ENCODE results near the gene RPL11. TPM values are rescaled to one million over a fixed set of nuclear protein-coding genes. Genes with fewer than 3 reads are reported as not detected.
"Not testable (repeated sequence)": the region's sequence is repeated elsewhere in the genome, so short reads cannot be mapped to it uniquely, and the experiment has no call there.

The RPL11 gene
- total RNA-seq, 1 donor from 2014 or later: 1,023 TPM

- DNase-seq (ENCODE audit: low spot score in 2 of 2) (no peak), FAIRE-seq (no peak)
Measured at GRCh38 chr1:23726686-23727085, 35.1 kb downstream of the RPL11 start.

- DNase-seq (ENCODE audit: low spot score in 2 of 2) (no peak), FAIRE-seq (no peak)
Measured at GRCh38 chr1:23727362-23727811, 35.8 kb downstream of the RPL11 start.

- FAIRE-seq: no peak
- DNase-seq (ENCODE audit: low spot score in 2 of 2): no peak
Measured at GRCh38 chr1:23732363-23733224, 41.0 kb downstream of the RPL11 start.

GRCh38 chr1:23733281-23733680, 41.7 kb downstream of the RPL11 start:
- FAIRE-seq; DNase-seq (ENCODE audit: low spot score in 2 of 2): not testable (repeated sequence)

GRCh38 chr1:23736437-23737134, 45.0 kb downstream of the RPL11 start:
- no peak for FAIRE-seq
- DNase-seq (ENCODE audit: low spot score in 2 of 2): no peak

- no peak for FAIRE-seq
- no peak for DNase-seq (ENCODE audit: low spot score in 2 of 2)
Measured at GRCh38 chr1:23741609-23742008, 50.0 kb downstream of the RPL11 start.

- no peak for FAIRE-seq
- DNase-seq (ENCODE audit: low spot score in 2 of 2): peak in 1 of 2 donors; percentile 36
Measured at GRCh38 chr1:23742670-23743286, 51.2 kb downstream of the RPL11 start.

- no peak for FAIRE-seq
- DNase-seq (ENCODE audit: low spot score in 2 of 2): peak; percentile 89 to 92
Measured at GRCh38 chr1:23743287-23744152, 51.9 kb downstream of the RPL11 start, which contains the start of gene ELOA. TSS of gene ELOA (plus strand) at chr1:23743471. CDS start at chr1:23743504, 33 bp downstream.

- DNase-seq (ENCODE audit: low spot score in 2 of 2) (no peak), FAIRE-seq (no peak)
Measured at GRCh38 chr1:23745515-23745914, 53.9 kb downstream of the RPL11 start.

Other genes starting within 250 kb of the RPL11 start
- 7.7 TPM for gene ASAP3, start 207.6 kb upstream of the RPL11 start, total RNA-seq
- 1.2 TPM for gene E2F2, start 160.6 kb upstream of the RPL11 start, total RNA-seq
- 22.4 TPM for gene ID3, start 132.3 kb upstream of the RPL11 start, total RNA-seq
- 24.5 TPM for gene ELOA, start 51.7 kb downstream of the RPL11 start, total RNA-seq
- gene PITHD1, start 86.6 kb downstream of the RPL11 start, total RNA-seq: 83.6 TPM
- gene LYPLA2, start 99.3 kb downstream of the RPL11 start, total RNA-seq: 27.7 TPM
- 26.1 TPM for gene GALE, start 108.9 kb downstream of the RPL11 start, total RNA-seq
- gene HMGCL, start 133.6 kb downstream of the RPL11 start, total RNA-seq: 11.8 TPM
- 21.6 TPM for gene FUCA1, start 176.5 kb downstream of the RPL11 start, total RNA-seq
- not detected for gene CNR2, start 221.6 kb downstream of the RPL11 start, total RNA-seq

Data from frontal cortex (tissue), 4 donors.